ENCODE measurements around the gene PCSK2.

PCSK2 gene

DNA sequence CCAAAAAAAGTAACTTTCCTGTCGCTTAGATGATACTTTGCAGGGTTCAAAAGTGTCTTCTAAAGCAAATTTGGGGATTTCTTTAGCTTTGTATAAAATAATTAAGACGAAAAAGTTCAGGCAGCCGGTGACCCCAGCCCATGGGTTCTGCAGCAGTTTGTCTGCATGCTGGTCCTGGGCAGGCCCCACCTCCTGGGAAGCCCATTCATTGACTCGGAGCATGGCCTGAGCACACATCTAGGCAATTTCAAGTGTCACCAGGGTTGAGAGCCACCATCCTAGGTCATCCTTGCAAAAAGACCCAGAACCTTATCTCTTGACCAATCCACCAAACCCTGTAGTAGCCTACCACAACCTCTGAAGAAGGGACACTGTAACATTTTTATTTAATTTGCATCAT is 283.7 kb downstream of the PCSK2 start:
- no peak for DNase-seq

DNA sequence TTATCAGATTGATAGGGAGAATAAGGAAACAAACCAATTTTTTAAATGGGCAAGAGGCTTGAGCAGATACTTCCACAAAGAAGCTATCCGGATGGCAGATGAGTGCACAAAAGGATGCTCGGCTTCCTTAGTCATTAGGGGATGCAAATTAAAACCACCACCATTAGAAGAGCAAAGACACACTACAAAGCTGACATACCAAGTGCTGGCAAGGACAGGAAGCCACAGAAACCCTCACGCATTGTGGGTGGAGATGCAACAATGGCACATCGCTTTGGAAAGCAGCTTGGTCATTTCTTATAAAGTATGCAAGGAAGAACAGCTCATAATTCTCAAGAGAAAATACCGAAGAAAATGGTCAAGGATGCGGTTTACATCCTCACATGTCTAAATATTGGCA is 284.6 kb downstream of the PCSK2 start:
- DNase-seq = no peak

DNA sequence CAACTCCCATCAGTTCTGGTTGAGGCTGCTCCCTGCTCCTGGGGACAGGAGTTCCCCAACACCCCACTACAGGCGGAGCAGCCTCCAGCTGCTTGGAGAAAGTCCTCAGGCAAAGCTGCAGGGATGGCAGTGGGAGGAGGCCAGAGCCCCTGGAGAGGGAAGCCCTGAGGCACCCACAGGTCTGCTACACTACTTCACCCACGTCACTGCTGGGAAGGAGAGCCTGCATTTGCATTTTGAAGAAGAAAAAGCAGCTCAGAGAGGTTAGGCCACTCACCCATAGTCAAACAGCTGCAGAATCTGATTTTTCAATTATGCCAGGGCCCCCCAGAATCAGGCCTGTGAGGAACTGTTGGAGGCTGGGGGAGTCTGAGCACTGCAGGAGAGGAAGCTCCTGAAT is 287.1 kb downstream of the PCSK2 start:
- no peak for DNase-seq

DNA sequence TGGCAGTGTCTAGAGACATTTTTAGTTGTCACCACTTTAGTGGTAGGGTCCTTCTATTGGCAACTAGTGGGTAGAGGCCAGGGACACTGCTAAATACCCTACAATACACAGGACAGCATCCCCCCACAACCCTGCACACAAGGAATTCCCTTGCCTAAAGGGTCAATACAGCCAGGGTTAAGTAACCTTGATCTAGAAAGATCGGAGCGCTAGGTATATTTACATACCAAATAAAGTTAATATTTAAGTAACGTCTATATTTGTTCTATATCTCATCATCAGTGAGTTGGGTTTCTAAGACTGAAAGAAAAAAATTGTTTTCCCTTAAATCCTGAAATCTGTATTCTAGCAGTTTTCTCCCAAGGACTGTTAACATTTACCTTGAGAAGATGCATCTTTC is 288.2 kb downstream of the PCSK2 start:
- DNase-seq = no peak

DNA sequence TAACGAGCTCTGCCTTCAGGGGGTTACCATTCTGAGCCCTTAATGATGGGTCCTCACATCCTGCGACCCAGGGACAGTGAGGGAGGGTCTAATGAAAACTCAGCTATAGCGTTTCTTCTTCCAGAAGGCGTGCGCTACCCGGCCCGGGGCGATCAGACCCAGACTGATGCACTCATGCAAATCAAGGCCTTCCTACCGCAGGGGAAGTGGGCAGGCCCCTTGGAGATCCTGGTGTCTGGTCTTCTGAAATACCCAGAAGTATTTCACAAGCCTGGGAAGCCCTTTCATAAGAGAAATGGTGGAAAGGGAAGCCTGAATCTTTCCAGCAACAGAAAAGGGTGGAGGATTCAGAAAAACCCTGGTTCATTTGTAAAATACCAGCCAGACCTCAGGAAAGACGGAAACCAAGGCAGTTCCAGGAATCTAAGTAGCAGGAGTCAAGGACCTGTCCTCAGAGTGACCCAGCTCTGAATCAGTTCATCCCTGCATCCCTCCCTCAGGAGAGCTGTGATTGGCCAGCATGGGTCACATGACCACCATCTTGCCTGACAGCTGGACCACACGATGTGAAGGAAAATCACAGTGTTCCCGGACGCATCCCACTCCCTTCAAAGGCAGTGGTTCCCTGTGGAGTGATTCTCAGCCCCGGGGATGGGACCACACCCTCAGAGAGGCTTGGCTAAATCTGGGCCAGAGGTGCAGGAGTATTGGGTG is 291.7 kb downstream of the PCSK2 start:
- no peak for DNase-seq

DNA sequence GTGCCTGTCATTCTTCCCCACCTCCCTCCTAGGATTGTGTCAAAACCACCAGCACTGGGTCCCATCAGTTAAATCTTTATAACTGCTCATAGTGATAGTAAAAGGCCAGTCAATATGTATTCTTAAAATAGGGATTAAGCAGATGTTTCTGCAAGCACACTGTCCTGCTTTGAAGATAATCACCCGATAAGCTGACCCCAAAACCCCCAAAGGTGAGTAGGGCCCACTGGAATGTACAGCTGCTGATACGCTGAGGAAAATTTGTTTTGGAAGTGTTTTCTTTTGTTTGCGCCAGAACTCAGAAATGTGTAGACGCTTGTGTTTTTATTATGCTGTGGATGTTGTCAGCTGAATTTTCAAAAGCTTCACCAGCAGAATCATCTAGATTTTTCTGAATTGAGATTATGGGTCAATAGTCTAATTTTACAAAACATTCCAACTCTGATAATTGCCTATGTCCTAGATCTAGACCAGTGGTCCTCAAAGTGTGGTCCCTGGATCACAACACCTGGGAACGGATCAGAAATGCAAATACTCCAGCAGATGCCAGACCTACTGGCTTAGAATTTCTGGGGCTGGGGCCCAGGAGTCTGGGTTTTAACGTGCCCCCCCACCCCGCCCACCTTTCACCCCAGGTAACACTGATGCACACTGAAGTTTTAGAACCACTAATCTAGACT is 292.9 kb downstream of the PCSK2 start:
- no peak for DNase-seq

DNA sequence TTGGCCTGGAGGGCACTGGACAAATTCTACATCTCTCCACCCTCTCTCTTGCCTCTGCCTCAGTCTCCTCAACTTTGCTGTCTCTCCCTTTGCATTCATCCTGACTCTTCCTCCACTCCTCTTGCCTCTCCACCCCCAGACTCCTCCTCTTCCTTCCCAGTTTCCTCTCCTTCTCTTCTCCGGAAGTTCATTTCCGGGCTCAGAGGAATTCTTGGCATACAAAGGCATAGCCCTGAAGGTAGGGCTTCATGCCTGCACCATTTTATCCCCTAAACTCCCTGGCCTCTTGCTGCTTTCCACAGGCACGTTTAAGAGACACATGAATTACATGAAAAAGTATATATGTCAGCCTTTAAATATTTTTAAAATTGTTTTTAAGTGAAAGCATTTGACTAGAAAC is 293.7 kb downstream of the PCSK2 start:
- DNase-seq = no peak

DNA sequence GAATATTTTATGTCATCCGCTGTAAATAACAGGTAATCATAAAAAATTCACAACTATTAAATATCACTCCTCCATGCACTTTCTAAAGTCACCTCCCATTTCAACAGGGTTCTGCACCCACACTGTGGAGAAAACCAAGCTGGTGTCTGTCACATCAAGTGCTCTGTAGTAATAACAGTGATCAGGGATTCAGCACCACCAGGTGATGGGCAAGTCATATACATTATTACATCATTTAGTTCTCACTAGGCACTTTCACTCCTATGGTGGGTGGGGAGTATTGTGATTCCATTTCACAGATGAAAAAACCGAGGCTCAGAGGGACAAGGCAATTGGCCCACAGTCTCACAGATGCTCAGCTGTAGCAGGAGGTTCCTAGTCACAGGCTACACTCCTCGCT is 295.7 kb downstream of the PCSK2 start:
- no peak for DNase-seq

DNA sequence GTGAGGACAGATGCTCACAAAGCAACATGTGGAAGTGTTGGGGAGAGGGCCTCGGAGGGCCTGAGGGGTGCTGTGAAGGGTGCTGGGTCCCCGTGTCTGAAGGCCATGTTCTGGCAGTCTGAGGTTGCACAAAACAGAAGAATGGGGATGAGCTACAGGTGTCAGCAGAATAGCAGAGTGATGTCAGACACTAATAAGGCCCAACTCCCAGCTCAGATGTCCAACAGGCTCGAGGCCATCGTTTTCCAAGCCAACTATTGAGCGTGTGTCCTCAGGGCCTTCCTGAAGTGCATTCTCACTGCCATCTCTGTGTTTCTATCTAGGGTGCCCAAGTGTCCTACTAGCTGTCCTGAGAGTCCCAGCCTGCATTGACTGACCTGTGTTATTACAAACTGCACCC is 296.5 kb downstream of the PCSK2 start:
- no peak for DNase-seq

DNA sequence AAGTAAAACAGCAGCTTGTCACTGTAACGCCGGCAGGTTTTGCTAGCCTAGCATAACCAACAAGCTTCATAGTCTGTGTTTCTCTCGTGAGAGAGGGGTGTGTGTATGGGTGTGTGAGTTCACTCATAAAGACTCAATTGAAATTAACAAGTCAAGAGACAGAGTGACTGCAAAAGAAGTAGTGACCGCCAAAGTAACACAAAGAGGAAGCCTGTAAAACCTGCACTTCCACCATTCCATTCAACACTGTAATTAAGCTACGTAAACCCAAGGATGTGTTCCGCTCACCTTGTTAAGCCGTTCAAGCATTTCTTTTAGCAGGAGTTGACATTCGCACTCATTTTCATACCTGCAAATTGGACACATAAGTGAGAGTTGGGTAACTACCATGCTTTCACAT is 297.7 kb downstream of the PCSK2 start:
- DNase-seq = no peak

DNA sequence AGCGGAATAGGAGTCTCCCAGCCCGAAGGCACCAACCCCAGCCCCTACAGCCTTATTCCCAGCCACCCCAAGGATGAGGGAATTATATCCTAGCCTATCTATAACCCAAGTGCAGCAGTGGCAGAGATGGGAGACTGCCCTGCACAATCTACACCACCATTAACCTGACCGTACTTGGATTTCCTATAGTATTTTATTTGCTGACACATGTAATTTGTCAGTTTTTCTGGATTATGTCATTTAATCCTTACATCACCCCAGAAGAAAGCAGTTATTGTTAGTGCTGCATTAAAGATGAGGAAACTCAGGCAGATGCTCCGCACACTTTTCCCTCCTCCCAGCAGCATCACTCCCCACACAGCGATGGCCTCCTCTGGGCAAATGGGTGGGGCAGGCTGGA is 298.3 kb downstream of the PCSK2 start:
- DNase-seq = no peak

DNA sequence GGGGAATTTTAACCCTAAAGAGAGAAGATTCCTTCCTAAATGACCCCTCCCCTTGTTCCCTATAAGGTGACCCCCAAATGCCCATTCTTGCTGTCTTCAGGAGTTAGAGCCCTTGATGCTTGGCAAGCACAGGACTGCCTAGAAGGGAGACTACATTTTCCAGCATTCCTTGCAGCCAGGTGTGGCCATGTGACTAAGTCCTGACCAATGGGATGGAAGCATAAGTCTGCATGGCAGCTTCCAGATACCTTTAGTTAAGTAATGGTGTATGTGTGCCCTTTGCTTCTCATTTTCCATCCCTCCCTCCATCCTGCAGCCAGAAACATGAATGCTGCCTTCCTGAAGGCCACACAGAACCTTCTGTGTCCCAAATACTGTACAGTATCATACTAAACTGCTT is 298.8 kb downstream of the PCSK2 start:
- no peak for DNase-seq

DNA sequence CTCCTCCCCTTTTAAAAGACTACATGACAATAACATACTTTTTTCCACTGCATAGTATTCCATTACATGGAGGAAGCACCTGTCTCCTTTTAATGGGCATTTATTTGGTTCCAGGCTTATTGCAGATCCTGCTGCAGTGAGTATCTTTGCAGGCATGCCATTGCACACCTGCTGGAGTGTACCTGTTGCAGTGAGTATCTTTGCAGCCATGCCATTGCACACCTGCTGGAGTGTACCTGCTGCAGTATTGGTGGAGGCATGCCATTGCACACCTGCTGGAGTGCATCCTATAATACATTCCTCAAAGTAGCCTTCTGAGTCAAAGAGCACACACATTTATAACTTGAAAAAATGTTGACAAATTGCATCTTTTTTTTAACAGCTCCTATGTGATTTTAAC is 302.7 kb downstream of the PCSK2 start:
- DNase-seq = no peak

DNA sequence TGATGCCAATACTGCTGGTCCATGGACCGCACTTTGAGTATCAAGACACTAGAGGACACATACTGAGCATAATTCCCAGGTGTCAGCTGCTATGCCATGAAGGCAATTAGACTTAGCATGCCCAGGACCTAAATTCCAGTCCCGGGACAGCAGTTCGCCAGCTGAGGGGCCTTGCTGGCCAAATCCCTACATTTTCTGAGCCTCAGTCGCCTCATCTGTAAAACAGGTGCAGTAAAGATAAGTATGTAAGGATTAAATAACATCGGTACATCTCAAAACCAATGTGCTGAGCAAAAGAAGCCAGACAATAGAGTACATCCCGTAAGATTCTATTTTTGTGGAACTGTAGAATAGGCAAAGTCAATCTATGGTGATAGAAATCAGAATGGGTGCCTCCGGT is 303.3 kb downstream of the PCSK2 start:
- no peak for DNase-seq

DNA sequence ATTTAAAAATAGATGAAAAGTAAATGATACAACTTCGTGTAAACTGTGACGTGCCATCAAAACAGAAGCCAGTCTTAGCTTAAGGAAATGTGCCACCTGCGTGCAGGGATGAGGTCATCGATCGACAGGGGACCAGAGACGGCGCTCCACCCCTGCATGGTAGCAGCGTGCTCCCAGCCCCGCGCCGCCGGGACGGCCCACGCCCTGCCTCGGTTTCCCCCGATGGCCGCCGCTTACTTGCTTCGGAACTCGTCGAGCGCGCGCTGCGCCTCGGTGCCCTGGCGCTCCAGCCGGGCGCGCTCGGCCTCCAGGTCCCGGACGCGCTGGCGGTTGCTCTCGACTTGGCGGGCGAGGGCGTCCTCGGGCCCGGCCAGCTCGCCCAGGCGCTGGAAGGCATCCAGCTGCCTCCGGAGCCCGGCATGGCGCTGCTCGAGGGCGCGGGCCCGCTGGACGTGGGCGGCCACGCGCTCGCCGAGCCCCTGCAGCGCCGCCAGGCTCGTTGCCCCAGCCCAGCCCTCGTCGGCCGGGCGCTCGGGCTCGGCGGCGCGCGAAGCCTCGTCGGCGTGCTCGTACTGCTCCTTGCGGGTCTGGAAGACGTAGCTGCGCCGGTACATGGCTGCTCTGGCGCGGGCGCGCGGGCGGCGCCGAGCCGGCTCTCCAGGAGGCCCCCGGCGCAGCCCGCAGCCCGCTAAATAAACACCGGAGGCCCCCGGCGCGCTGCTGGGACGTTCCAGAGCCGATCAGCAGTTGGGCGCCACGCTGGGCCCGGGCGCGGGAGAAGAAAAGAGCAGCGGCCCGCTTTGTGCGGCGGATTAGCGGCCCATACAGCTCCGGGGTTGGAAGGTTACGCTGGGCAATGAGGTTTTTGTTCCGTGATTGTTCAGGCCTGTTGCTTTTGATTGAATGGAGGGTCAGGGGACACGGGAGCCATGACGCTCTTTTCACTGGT is 304.1 kb downstream of the PCSK2 start, which contains the start of gene BFSP1:
Gene BFSP1 (minus strand): TSS at position 664 of the 949 bp plus-strand sequence. CDS start 50 bp downstream, at position 614.
- DNase-seq = peak; percentile 31

DNA sequence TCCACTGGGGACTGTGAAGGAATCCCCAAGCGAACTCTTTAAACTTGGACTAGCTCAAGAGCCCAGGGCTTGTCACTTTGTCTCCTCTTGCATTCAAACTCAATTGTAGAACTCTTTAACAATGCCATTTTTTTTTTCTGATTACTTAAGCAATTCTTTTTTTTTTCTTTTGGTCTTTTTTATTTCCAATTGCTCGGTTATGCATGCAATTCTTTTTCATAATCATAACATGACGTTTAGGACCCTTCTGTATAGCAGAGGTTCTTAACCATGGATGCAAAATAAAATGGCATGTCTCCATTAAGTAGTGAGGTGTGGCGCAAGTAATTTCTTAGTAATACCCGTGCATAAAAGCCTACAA is 304.8 kb downstream of the PCSK2 start:
- DNase-seq = no peak

DNA sequence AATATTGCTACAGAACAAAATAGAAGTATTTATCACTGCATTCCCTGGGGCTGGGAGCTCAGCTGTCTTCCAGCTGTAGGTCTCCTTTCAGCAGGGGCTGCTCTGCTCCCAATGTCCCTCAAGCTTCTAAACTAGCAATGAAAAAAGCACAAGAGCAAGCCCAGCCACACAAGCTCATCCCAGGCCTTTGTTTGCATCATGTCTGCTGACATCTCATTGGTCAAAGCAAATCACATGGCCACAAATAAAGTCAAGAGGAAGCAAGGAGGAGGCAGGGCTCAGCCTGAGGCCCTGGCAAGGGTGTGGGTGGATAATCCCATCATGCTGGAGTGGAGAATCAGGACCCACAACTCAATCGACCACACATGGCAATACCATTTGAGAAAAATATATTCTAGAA is 306.6 kb downstream of the PCSK2 start:
- peak; percentile 24 for DNase-seq

DNA sequence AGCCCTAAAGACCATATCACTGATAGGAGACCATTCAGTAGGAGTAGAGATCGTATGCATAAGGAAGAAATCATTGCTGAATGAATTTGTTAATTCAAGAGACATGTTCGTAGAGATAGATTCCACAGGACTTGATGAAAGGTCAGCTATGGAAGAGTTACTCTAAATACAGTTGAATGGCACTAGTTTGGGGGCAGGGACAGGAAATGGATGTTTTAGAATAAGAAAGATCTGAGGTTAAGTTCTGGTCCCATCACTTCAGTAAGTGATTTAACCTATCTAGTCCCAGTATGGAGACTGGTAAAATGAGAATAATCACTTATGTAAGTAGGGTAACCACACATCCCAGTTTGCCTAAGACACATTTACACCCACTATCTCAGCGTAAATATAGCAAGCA is 307.2 kb downstream of the PCSK2 start:
- DNase-seq = no peak
